Immature natural killer cell (primary cell): ENCODE measurements around the gene CEP89. TPM values are rescaled to one million over a fixed set of nuclear protein-coding genes. Genes with fewer than 3 reads are reported as not detected.
A peak's percentile ranks its signal among the peaks of the same experiment; 100 is the strongest.
"Not testable (repeated sequence)": the region's sequence is repeated elsewhere in the genome, so short reads cannot be mapped to it uniquely, and the experiment has no call there.

Experiments used
- DNase-seq, 3 donors: peaks; one replicate each; pipeline ENCODE4 v3.0.0; 2022; ENCODE audit warnings: mixed read lengths in 1 of 3
- H3K27ac Mint-ChIP-seq, 6 donors: one replicate each; pipeline ENCODE4 v1.8.0; 2020; ENCODE audit warnings: mixed read lengths in 6 of 6, mild to moderate bottlenecking in 5 of 6, inconsistent platforms in 4 of 6, moderate library complexity in 3 of 6
- H3K27me3 Mint-ChIP-seq, 3 donors: one replicate each; pipeline ENCODE4 v1.8.0; 2020 to 2021; ENCODE audit warnings: low read depth in 3 of 3, mild to moderate bottlenecking in 3 of 3, mixed read lengths in 3 of 3, moderate library complexity in 3 of 3, inconsistent platforms in 1 of 3
- H3K36me3 Mint-ChIP-seq, 3 donors: one replicate each; pipeline ENCODE4 v1.8.0; 2020; ENCODE audit warnings: mixed read lengths in 3 of 3, inconsistent platforms in 2 of 3, mild to moderate bottlenecking in 2 of 3
- H3K4me1 Mint-ChIP-seq, 2 donors: one replicate each; pipeline ENCODE4 v1.8.0; 2020; ENCODE audit warnings: inconsistent platforms in 2 of 2, mild to moderate bottlenecking in 2 of 2, mixed read lengths in 2 of 2, moderate library complexity in 1 of 2
- H3K4me3 Mint-ChIP-seq, 5 donors: one replicate each; pipeline ENCODE4 v1.8.0; 2020; ENCODE audit warnings: mild to moderate bottlenecking in 5 of 5, mixed read lengths in 5 of 5, inconsistent platforms in 3 of 5, moderate library complexity in 3 of 5
- H3K9me3 Mint-ChIP-seq, 6 donors: one replicate each; pipeline ENCODE4 v1.8.0; 2020; ENCODE audit warnings: mild to moderate bottlenecking in 6 of 6, mixed read lengths in 6 of 6, inconsistent platforms in 4 of 6, moderate library complexity in 3 of 6
- polyA plus RNA-seq, 3 donors: library from polyadenylated mRNA; unstranded; fragments of 300-500 nt; fragmentation: Illumina TruSeq; gene quantifications; one replicate each; pipeline ENCODE4 v1.2.3, GENCODE V29; 2021

CEP89 gene
- polyA plus RNA-seq: 10 to 100 TPM in 2 of 3 donors, 1 to 10 TPM in 1; 5.1 to 17.0 (median 11.4) TPM

DNA sequence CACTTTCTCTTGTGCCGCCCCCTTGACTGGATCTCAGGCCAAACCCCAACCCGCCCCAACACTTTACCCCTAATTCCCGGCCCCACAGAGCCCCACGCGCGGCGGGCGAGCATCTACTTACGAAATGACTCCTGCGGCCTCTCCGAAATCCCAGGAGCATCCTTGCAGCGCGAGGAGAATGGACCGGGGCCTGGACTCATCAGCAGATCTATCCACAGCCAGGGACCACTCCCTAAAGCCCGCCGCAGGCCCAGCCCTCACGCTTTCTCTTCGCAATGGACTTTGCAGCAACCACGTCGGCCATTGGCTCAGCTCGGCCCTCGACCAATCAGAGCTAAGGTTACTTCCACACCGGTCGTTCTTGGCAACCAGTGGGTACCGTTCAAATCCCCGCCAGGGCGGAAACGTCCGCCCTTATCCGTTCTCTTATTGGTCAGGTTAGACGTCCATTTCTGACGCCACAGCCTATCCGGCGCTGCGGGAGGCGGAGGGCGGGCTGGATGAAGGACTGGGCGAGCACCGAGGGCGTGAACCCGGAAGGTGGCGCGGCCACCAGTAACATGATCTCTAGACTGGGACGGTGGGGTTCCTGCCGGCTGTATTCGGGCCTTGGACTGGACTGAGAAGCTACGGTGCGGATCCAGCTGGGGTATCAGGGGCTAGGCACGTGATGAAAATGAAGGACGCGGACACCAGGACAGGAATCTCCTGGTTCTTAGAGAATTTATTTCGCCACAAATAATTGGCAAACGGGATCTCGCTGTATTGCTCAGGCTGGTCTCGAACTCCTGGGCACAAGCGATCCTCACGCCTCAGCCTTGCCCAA, at the start of gene CEP89, which contains the start of gene FAAP24:
Gene CEP89, minus strand, starts transcription at position 244 of the 826 bp plus-strand sequence. Its CDS starts 84 bp downstream, at position 160.
Gene FAAP24, plus strand, starts transcription at position 528 of the 826 bp plus-strand sequence. CDS start 955 bp downstream, outside the sequence.
- H3K9me3 Mint-ChIP-seq: no peaks in the 10 kb centered on the region
- peaks cover 0 to 4% (median 3%) of the 10 kb centered on the region in 3 donors for H3K36me3 Mint-ChIP-seq
- H3K4me1 Mint-ChIP-seq: peaks cover 19 to 22% of the 10 kb centered on the region in 2 donors
- peak within 1 kb of the TSS; percentile 96 to 99 (median 99) for H3K4me3 Mint-ChIP-seq
- peak; percentile 99 for DNase-seq
- peak within 1 kb of the TSS; percentile 93 to 99 (median 98) for H3K27ac Mint-ChIP-seq
- H3K27me3 Mint-ChIP-seq: peaks cover 6 to 10% (median 6%) of the 10 kb centered on the region in 3 donors

DNA sequence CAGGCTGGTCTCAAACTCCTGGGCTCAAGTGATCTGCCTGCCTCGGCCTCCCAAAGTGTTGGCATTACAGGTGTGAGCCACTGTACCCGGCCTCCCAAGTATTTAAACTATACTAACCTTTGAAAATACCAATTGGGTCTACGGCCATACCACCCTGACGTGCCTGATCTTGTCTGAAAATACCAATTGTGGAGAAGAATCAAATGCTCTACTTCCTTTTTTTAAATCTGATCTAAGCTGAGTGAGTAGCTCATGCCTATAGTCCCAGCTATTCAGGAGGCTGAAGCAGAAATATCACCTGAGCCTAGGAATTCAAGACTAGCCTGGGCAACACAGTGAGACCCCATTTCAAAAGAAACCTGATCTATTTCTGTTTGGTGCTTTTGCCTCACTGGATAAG, 39.1 kb upstream of the CEP89 start:
- not testable (repeated sequence) for H3K36me3 Mint-ChIP-seq, H3K27ac Mint-ChIP-seq, DNase-seq, H3K4me1 Mint-ChIP-seq, H3K9me3 Mint-ChIP-seq, H3K4me3 Mint-ChIP-seq, H3K27me3 Mint-ChIP-seq

GRCh38 chr19:33008738-33009137, 37.0 kb upstream of the CEP89 start:
- DNase-seq: no peak
- Mint-ChIP-seq H3K27me3 (peaks cover 1 to 7% (median 1%) of the 10 kb centered on the region in 3 donors), H3K9me3 (no peaks in the 10 kb centered on the region), H3K27ac (no peak overlapping the region), H3K4me3 (no peak overlapping the region), H3K4me1 (no peaks in the 10 kb centered on the region), H3K36me3 (no peaks in the 10 kb centered on the region)

- DNase-seq: no peak
- H3K4me1 Mint-ChIP-seq: peaks cover 3 to 4% of the 10 kb centered on the region in 2 donors
- no peak overlapping the region for H3K27ac Mint-ChIP-seq
- no peak overlapping the region for H3K4me3 Mint-ChIP-seq
- H3K27me3 Mint-ChIP-seq: peaks cover 1 to 4% (median 1%) of the 10 kb centered on the region in 3 donors
- no peaks in the 10 kb centered on the region for H3K9me3 Mint-ChIP-seq
- peaks cover 0 to 3% (median 0%) of the 10 kb centered on the region in 3 donors for H3K36me3 Mint-ChIP-seq
These were observed 33.7 kb upstream of the CEP89 start for GRCh38 chr19:33005440-33005839.

DNA sequence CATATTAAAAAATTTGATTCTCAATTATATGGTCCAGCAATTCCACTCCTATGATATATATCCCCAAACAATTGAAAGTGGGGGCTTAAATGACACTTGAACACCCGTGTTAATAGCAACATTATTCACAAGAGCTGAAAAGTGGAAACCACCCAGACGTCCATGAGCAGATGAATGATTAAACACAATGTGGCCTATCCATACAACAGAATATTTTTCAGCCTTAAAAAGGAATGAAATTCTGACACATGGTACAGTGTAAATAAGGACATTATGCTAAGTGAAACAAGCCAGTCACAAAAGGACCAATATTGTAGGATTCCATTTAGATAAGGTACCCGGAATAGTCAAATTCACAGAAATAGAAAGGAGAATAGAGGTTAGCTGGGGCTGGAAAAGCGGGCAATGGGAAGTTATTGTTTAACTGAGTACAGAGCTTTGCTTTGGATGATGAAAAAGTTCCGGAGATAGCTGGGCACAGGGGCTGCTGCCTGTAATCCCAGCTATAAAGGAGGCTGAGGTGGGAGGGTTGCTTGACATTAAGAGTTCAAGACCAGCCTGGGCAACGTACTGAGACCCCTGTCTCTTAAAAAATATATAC, 31.8 kb upstream of the CEP89 start:
- H3K36me3 Mint-ChIP-seq, H3K4me3 Mint-ChIP-seq, DNase-seq, H3K27me3 Mint-ChIP-seq, H3K9me3 Mint-ChIP-seq, H3K4me1 Mint-ChIP-seq, H3K27ac Mint-ChIP-seq: not testable (repeated sequence)

DNA sequence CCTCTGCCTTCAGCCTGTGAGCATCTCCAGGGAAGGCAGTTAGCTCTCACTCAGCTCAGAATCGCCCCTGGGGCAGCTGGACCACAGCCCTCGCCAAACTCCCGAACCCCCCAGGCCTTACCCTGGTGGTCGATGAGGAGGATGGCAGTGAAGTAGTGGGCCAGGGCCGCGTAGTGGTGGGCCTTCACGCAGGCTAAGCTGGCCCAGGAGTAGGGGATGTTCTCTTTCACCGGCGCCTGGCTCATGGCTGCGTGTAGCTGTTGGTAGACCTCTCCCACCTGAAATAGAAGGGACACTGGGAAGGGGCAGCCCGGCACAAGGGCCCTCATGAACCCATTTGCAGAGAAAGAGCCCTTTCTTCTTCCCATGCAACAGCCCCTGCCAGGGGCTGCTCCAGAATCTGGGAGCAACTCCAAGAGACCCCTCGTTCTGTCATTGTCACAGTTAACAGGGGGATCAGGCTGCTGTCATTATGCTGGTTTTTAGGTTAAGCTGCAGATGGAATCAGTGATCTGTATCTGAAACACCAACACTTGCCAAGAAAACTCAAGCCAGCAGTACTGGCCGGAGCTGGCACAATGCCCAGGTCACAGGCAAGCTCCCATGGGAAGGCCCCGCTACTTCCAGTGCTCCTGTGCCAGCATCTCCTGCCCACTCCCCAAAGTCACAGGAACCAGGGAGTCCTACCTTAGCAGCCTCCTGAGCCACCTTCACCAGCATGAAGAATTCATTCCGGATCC, 30.5 kb upstream of the CEP89 start:
- DNase-seq, H3K9me3 Mint-ChIP-seq, H3K36me3 Mint-ChIP-seq, H3K4me1 Mint-ChIP-seq, H3K27ac Mint-ChIP-seq, H3K27me3 Mint-ChIP-seq, H3K4me3 Mint-ChIP-seq: not testable (repeated sequence)

DNA sequence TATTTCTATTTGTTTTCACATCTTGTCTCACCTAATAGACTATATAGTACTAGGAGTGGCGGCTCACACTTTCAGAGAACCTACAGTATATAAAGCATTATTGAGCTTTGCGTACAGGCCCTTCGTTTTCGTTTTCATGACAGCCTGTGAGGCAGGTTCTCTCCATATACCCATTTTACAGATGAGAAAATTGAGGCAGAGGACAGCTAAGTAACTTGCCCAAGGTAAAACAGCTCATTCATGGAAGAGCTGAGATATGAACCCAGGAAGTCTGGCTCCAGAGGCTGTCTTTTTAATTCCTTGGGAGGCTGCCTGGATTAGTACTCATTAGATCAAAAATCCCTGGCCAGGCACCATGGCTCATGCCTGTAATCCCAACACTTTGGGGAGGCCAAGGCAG, 29.2 kb upstream of the CEP89 start:
- Mint-ChIP-seq H3K4me3 (no peak overlapping the region), H3K4me1 (peaks cover 3 to 5% of the 10 kb centered on the region in 2 donors), H3K27me3 (peaks cover 1 to 2% (median 1%) of the 10 kb centered on the region in 3 donors), H3K9me3 (no peaks in the 10 kb centered on the region), H3K27ac (no peak overlapping the region), H3K36me3 (peaks cover 0 to 3% (median 0%) of the 10 kb centered on the region in 3 donors)
- no peak for DNase-seq

GRCh38 chr19:33000510-33000909, 28.8 kb upstream of the CEP89 start:
- no peak for DNase-seq
- H3K9me3 Mint-ChIP-seq: no peaks in the 10 kb centered on the region
- H3K27ac Mint-ChIP-seq: no peak overlapping the region
- H3K27me3 Mint-ChIP-seq: peaks cover under 1 to 1% (median 1%) of the 10 kb centered on the region in 3 donors
- peaks cover 0 to 3% (median 0%) of the 10 kb centered on the region in 3 donors for H3K36me3 Mint-ChIP-seq
- H3K4me3 Mint-ChIP-seq: no peak overlapping the region
- peaks cover 3 to 5% of the 10 kb centered on the region in 2 donors for H3K4me1 Mint-ChIP-seq

DNA sequence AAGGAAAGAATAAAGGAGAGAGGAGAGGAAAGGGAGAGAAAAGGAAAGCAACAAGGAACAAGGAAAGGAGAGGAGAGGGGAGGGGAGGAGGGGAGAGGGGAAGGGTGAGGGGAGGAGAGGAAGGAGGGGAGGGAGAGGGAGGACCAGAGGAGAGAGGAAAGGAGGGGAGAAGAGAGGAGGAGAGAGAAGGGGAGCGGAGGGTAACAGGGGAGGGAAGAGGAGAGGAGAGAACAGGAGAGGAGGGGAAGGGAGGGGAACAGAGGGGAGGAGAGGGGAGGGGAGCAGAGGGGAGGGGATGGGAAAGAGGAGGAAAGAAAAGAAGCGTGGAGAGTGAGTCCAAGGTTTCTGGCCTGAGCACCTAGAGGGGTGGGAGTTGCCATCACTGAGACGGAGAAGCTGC, 27.0 kb upstream of the CEP89 start:
- no peak overlapping the region for H3K4me3 Mint-ChIP-seq
- H3K27ac Mint-ChIP-seq: no peak overlapping the region
- peaks cover 3 to 5% of the 10 kb centered on the region in 2 donors for H3K4me1 Mint-ChIP-seq
- H3K27me3 Mint-ChIP-seq: no peaks in the 10 kb centered on the region
- no peak for DNase-seq
- peaks cover 0 to 3% (median 0%) of the 10 kb centered on the region in 3 donors for H3K36me3 Mint-ChIP-seq
- no peaks in the 10 kb centered on the region for H3K9me3 Mint-ChIP-seq

DNA sequence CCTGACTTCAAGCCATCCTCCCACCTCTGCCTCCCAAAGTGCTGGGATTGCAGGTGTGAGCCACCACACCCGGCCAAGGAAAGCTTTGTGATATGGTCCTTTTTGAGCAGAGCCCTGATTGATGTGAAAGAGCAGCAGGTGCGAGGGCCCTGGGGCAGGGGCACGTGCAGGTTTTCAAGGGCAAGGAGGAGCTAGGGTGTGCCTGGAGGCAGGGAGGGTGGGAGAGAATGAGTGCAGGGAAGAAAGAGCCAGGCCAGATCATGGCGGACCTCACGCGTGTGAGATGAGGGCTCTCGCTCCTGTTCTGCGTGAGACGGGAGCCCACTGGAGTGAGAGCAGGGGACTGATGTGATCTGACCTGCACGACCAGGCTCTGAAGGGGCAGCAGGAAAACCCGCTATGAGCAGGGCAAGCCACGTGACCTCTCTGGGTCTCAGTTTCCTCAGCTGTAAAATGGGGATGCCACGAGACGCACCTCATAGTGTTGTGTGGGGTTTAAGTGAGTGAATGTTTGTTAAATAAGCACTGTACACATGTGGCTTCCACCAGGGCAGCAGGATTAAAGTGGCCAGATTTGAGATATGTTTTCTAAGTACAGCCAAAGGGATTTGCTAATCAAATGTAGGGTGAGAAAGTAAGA, 26.1 kb upstream of the CEP89 start:
- no peak for DNase-seq
- Mint-ChIP-seq H3K9me3 (no peaks in the 10 kb centered on the region), H3K4me1 (peaks cover 3 to 5% of the 10 kb centered on the region in 2 donors), H3K27me3 (no peaks in the 10 kb centered on the region), H3K27ac (no peak overlapping the region), H3K4me3 (no peak overlapping the region), H3K36me3 (peaks cover 0 to 3% (median 0%) of the 10 kb centered on the region in 3 donors)

GRCh38 chr19:32997061-32997464, 25.3 kb upstream of the CEP89 start:
- H3K9me3 Mint-ChIP-seq, H3K36me3 Mint-ChIP-seq, H3K4me3 Mint-ChIP-seq, H3K4me1 Mint-ChIP-seq, DNase-seq, H3K27me3 Mint-ChIP-seq, H3K27ac Mint-ChIP-seq: not testable (repeated sequence)

DNA sequence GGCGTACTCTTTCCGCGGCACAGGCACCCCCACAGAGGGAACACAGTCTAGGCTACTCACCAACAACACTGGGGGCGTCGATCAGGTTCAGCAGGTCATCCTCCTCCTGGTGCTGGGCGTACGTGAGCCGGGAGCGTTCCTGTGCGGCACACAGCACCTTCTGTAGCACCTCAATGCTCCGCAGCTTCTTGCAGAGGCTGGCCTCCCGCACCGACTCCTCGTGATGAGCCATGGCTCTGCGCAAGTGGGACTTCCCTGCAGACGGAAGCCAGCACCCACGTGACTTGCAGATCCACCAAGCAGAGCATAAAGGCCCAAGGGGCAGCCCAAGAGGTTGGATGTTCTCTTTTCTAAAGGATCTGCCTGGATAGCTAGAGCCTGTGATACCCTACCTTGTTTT, 24.2 kb upstream of the CEP89 start:
- not testable (repeated sequence) for H3K27ac Mint-ChIP-seq, H3K9me3 Mint-ChIP-seq, H3K4me1 Mint-ChIP-seq, DNase-seq, H3K4me3 Mint-ChIP-seq, H3K36me3 Mint-ChIP-seq, H3K27me3 Mint-ChIP-seq

GRCh38 chr19:32988724-32989123, 17.0 kb upstream of the CEP89 start:
- Mint-ChIP-seq H3K27ac (no peak overlapping the region), H3K9me3 (no peaks in the 10 kb centered on the region), H3K27me3 (peaks cover 0 to 2% (median 0%) of the 10 kb centered on the region in 3 donors), H3K4me1 (no peaks in the 10 kb centered on the region), H3K4me3 (no peak overlapping the region), H3K36me3 (no peaks in the 10 kb centered on the region)
- no peak for DNase-seq
